DMS53 treated with DMSO at 0.1 percent for 48 hours (cell line): ENCODE data around the gene TERT.

Experiments used
- DNase-seq: peaks from one replicate; lab custom pipeline; 2025; ENCODE audit not compliant: unreplicated experiment; lab: John Stamatoyannopoulos, UW

Gene TERT

GRCh38 chr5:1265026-1265425 lies 29.8 kb downstream of the TERT start:
- no peak for DNase-seq

GRCh38 chr5:1264211-1264610 lies 30.7 kb downstream of the TERT start:
- DNase-seq, result no peak

GRCh38 chr5:1262381-1262780 lies 32.5 kb downstream of the TERT start:
- no peak for DNase-seq

- DNase-seq, result no peak
These were observed 33.2 kb downstream of the TERT start for GRCh38 chr5:1261643-1262042.

DNA sequence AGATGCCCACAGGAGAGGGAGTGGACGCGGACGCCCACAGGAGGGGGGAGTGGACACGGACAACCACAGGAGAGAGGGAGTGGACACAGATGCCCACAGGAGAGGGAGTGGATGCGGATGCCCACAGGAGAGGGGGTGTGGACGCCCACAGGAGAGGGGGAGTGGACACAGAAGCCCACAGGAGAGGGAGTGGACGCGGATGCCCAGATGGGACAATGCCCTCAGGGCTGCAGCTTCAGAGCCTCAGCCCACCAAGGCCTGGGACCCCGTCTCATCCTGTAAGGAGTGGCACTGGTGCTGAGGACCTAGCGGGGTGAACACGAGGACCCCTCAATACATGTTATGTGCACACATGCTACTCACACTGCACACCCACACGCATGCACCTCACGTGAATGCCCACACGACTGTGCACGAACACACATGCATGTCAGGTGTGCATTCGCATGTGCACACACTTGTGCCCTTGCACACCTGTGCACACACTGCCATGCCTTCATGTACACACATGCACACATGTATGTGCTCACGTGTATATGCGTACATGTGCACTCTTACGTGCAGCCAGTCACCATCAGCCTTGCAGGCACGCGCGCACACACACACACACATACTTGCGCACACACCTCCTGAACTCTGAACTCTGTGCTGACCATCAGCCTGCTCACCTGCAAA lies 34.9 kb downstream of the TERT start:
- no peak for DNase-seq

DNA sequence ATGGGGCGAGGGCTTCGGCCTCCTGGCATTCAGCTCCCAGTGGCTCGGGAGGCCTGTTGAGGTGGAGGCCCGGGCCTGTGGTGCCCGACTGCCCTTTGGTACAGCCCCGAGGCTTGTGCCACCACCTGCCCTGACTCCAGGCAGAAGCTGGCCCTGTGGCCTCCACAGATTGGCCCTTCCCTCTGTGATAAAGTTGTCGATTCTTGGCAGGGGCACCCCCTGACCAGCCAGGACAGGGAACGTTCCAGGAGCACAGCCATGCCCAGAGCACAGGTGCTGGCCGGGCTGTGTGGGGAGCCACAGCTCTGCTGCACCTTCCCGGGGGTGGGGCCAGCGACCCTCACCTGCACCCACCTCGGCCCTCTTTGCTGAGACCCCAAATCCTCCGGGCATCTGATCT lies 37.0 kb downstream of the TERT start:
- no peak for DNase-seq

DNA sequence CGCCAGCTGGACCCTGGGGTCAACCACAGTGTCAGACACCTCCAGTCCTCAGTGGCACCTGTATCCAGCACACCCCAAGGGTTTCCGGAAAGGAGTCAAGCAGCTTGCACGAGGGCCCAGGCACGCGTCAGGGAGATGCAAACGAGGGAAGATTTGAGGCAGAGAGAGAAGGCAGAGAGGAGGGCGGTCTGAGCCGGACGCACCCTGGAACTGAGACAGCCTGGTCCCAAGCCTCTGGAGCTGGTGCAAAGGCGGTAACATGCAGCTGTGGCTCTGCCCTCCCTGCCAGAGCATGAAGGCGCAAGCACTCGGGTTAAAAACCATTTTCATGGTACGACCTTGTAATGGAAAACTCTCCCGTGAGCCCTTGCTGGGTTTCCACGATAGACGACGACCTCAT lies 37.5 kb downstream of the TERT start:
- no peak for DNase-seq

GRCh38 chr5:1256776-1257175 lies 38.1 kb downstream of the TERT start:
- DNase-seq, result no peak

DNA sequence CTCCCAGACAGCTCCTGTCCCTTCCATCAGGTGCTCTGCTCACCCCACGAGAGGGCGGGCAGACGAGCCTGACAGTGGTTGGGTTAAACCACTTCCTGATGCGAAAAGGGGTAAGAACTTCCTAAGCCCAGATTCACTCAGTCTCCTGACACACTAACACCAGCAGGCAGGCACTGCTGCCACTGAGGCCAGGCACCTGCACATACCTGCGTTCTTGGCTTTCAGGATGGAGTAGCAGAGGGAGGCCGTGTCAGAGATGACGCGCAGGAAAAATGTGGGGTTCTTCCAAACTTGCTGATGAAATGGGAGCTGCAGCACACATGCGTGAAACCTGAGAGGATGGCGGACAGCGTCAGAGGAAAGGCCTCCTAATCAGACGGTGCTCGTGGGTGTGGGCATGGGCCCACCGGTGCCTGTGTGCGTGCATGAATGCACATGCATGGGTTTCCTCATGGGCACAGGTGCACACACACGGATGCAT lies 39.7 kb downstream of the TERT start:
- no peak for DNase-seq

- no peak for DNase-seq
These were observed 40.7 kb downstream of the TERT start for GRCh38 chr5:1254196-1254595.

DNA sequence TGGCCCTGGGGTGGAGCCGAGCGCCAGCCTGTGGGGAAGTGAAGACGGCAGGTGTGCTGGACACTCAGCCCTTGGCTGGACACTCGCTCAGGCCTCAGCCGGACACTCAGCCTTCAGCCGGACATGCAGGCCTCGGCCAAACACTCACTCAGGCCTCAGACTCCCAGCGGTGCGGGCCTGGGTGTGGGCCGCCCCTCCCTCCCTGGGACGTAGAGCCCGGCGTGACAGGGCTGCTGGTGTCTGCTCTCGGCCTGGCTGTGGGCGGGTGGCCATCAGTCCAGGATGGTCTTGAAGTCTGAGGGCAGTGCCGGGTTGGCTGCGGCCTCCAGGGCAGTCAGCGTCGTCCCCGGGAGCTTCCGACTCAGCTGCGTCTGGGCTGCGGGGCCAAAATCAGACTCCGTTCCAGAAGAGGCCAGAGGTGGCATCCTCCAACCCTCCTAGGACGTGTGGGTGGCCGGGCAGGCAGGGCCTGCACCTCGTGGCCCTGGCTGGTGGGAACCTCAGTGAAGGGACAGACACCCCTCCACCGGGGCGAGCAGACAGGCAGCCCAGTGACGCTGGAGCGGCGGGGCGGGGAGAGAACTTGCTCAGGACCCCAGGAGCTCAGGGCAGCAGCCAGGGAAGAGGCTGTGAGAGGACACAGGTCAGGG lies 41.3 kb downstream of the TERT start:
- DNase-seq, result no peak

GRCh38 chr5:1252681-1253080 lies 42.2 kb downstream of the TERT start:
- DNase-seq, result no peak

- no peak for DNase-seq
These were observed 42.9 kb downstream of the TERT start for GRCh38 chr5:1251678-1252580.

DNA sequence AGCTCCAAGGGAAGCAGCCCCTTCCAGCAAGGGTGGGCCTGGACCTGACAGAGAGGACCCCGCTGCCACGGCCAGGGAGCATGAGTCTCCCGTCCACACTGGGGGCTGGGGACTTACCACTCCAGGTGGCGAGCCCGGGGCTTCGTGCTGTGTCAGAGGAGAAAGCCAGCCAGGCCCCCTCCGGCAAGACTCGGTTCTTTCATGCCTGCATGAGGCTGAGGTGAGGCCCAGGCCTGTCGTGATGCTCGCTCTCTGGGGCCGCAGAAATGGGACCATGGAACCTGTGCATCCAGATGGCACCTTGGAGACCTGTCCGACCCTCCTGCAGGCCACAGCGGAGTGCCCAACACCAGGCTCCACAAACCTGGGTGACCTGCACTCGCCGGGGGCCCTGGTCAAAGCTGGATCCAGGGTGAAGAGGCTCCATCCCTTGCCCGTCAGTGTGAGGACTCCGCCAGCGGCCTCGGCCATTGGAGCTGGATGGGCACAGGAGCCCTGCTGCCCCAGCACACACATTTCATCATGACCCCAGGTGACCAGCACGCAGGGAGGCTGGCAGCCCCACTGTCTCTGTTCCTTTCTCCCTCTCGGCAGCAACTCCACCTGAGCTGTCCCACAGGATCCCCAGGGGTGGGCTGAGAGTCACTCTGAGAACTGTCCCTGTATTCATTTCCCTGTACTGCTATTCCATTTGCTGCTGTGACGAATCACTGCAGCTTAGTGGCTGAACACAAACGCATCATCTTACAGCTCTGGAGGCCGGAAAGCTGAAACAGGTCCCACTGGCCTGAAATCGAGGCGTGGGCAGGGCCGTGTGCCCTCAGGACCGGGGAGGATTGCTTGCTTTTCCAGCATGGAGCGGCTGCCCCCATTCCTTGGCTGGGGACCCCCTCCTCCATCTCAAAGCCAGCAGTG lies 45.2 kb downstream of the TERT start:
- no peak for DNase-seq

GRCh38 chr5:1247811-1248210 lies 47.1 kb downstream of the TERT start:
- DNase-seq, result no peak

DNA sequence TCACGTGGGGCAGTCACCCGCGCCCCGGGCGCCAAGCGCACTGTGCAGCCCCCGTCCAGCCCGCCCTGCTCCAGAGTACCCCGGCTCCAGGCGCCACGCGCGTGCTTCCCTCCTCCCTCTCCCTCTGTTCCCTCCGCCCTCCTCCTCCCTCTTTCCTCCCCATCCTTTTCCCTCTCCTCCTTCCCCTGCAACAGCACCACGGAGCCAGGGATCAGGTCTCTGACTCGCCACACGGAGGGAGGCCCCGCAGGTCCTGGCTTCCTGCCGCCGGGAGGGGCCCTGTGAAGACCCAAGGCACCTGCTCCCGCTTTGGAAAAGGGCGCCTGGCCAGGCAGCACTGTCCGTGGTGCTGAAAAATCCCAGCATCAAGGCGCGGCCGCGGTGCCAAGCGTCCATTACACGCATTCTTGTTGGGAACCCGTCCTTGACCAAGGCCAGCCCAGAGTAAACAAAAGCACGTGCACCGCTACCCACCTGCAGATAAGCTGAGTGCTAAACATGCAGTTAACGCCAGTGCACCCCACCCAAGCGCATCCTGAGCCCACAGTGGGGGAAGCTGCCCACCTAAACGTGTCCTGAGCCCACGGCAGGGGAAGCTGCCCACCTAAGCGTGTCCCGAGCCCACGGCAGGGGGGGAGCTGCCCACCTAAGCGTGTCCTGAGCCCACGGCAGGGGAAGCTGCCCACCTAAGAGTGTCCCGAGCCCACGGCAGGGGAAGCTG lies 48.0 kb downstream of the TERT start:
- peak; percentile 60 for DNase-seq

GRCh38 chr5:1245905-1246576 lies 48.8 kb downstream of the TERT start:
- DNase-seq, result no peak

DNA sequence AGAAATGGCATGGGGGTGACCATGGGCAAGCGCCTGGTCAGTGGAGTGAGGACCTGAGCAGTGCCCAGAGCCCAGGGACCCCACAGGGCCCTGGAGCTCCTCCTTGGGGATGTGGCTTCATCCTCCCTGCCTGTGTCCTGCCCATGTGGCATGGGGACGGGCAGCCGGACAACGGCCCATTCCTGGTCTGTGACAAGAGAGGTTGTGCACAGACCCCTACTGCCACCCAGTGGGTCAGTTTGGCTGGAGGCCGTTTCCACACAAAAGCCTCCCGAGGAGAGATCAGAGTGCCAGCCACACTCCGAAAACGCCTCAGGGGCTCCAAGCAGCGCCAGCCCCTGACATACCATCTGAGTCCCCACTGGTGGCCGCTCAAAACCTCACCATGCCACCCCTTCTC lies 49.9 kb downstream of the TERT start:
- DNase-seq, result no peak

- DNase-seq, result no peak
These were observed 50.6 kb downstream of the TERT start for GRCh38 chr5:1244255-1244654.
